Ammon's horn (tissue), 1 donor: Measurements from ENCODE around the gene ZEB2.
A peak's percentile ranks its signal among the peaks of the same experiment; 100 is the strongest.
"Not testable (repeated sequence)": the region's sequence is repeated elsewhere in the genome, so short reads cannot be mapped to it uniquely, and the experiment has no call there.

Experiments
- DNase-seq: peaks from one replicate; pipeline ENCODE4 v3.0.0-alpha.2; 2016; ENCODE audit warnings: low spot score

Gene ZEB2

GRCh38 chr2:144381716-144382115, 138.2 kb downstream of the ZEB2 start:
- no peak for DNase-seq

GRCh38 chr2:144379851-144380311, 140.0 kb downstream of the ZEB2 start:
- DNase-seq = peak; percentile 48

- DNase-seq = no peak
These were observed 141.4 kb downstream of the ZEB2 start for GRCh38 chr2:144378551-144378950.

GRCh38 chr2:144377914-144378313, 142.0 kb downstream of the ZEB2 start:
- DNase-seq = no peak

- no peak for DNase-seq
These were observed 143.0 kb downstream of the ZEB2 start for GRCh38 chr2:144376926-144377325.

GRCh38 chr2:144376460-144376859, 143.5 kb downstream of the ZEB2 start:
- DNase-seq = no peak

- no peak for DNase-seq
These were observed 145.7 kb downstream of the ZEB2 start for GRCh38 chr2:144374163-144374661.

- peak; percentile 67 for DNase-seq
These were observed 147.4 kb downstream of the ZEB2 start for GRCh38 chr2:144372410-144373080.

- DNase-seq = no peak
These were observed 148.9 kb downstream of the ZEB2 start for GRCh38 chr2:144370937-144371584.

GRCh38 chr2:144369416-144369815, 150.5 kb downstream of the ZEB2 start:
- no peak for DNase-seq

GRCh38 chr2:144366825-144367429, 153.0 kb downstream of the ZEB2 start:
- no peak for DNase-seq

- DNase-seq = no peak
These were observed 154.8 kb downstream of the ZEB2 start for GRCh38 chr2:144364944-144365738.

- not testable (repeated sequence) for DNase-seq
These were observed 155.7 kb downstream of the ZEB2 start for GRCh38 chr2:144364247-144364646.

- DNase-seq = no peak
These were observed 157.5 kb downstream of the ZEB2 start for GRCh38 chr2:144362401-144362800.

- DNase-seq = no peak
These were observed 158.2 kb downstream of the ZEB2 start for GRCh38 chr2:144361742-144362141.

GRCh38 chr2:144359684-144360083, 160.2 kb downstream of the ZEB2 start:
- DNase-seq = no peak

GRCh38 chr2:144358979-144359541, 160.9 kb downstream of the ZEB2 start:
- no peak for DNase-seq

GRCh38 chr2:144358374-144358964, 161.4 kb downstream of the ZEB2 start:
- no peak for DNase-seq

- no peak for DNase-seq
These were observed 162.1 kb downstream of the ZEB2 start for GRCh38 chr2:144357623-144358373.

GRCh38 chr2:144356402-144356801, 163.5 kb downstream of the ZEB2 start:
- DNase-seq = no peak

GRCh38 chr2:144354953-144355352, 165.0 kb downstream of the ZEB2 start:
- no peak for DNase-seq
